Osteoblast (primary cell): ENCODE data around the gene NEK6. TPM values are rescaled to one million over a fixed set of nuclear protein-coding genes. Genes with fewer than 3 reads are reported as not detected.

Source experiments
- DNase-seq: peaks from one replicate; pipeline ENCODE4 v3.0.0; 2011; ENCODE audit warnings: low spot score, mixed read lengths; ENCODE audit not compliant: insufficient read length; ENCODE audit errors: missing footprints
- H2AFZ ChIP-seq: 2 replicates; pipeline ENCODE4 v1.6.0; 2011; ENCODE audit warnings: mild to moderate bottlenecking, low read length
- H3K27ac ChIP-seq: 2 replicates; pipeline ENCODE4 v1.5.1; 2011; ENCODE audit warnings: mild to moderate bottlenecking, low read depth, low read length, moderate library complexity
- H3K27me3 ChIP-seq: 2 replicates; pipeline ENCODE4 v1.6.0; 2012; ENCODE audit warnings: mild to moderate bottlenecking, control low read depth, inconsistent platforms, low read length, moderate library complexity; ENCODE audit not compliant: insufficient read depth
- H3K36me3 ChIP-seq: 2 replicates; pipeline ENCODE4 v1.5.1; 2011; ENCODE audit warnings: mild to moderate bottlenecking, low read length, control low read depth, moderate library complexity; ENCODE audit not compliant: insufficient read depth
- H3K4me1 ChIP-seq: 2 replicates; pipeline ENCODE4 v1.5.1; 2011; ENCODE audit warnings: mild to moderate bottlenecking, low read length, control low read depth, moderate library complexity; ENCODE audit not compliant: insufficient read depth
- H3K4me2 ChIP-seq: 2 replicates; pipeline ENCODE4 v1.6.0; 2011; ENCODE audit warnings: mild to moderate bottlenecking, low read length; ENCODE audit not compliant: insufficient read depth
- H3K4me3 ChIP-seq: fragments of 200-600 bp; sonication (generic); 3 replicates; pipeline ENCODE4 v1.5.1; 2012; ENCODE audit warnings: mild to moderate bottlenecking, low read length, inconsistent platforms; ENCODE audit not compliant: insufficient read depth
- H3K79me2 ChIP-seq: 2 replicates; pipeline ENCODE4 v1.6.0; 2012; ENCODE audit warnings: mild to moderate bottlenecking, low read length, control low read depth, inconsistent platforms; ENCODE audit not compliant: insufficient read depth
- H3K9me3 ChIP-seq: 2 replicates; pipeline ENCODE4 v1.5.1; 2011; ENCODE audit warnings: low read depth, low read length, control low read depth
- H4K20me1 ChIP-seq: 2 replicates; pipeline ENCODE4 v1.6.0; 2012; ENCODE audit warnings: mild to moderate bottlenecking, low read length, control low read depth; ENCODE audit not compliant: insufficient read depth
- CTCF ChIP-seq: IDR thresholded peaks from 2 replicates; pipeline ENCODE4 v1.5.1; 2011; ENCODE audit warnings: mild to moderate bottlenecking, low read depth, low read length, moderate library complexity; ENCODE audit errors: extremely low read depth
- total RNA-seq: library from RNA; depleted of rRNA; stranded (reverse); fragments of >200 nt; gene quantifications from 2 replicates; pipeline ENCODE4 v1.2.3, GENCODE V29; 2012

Gene NEK6
- total RNA-seq, 1 donor: 128 TPM

GRCh38 chr9:124308606-124309491 lies 51.1 kb downstream of the NEK6 start:
- H3K36me3 ChIP-seq: peaks cover 80% of the 10 kb centered on the region
- peak overlapping the region; percentile 93 for H3K27ac ChIP-seq
- no peak overlapping the region for H3K4me2 ChIP-seq
- no peak for TF ChIP-seq CTCF
- peaks cover 32% of the 10 kb centered on the region for H3K4me1 ChIP-seq
- H3K27me3 ChIP-seq: no peaks in the 10 kb centered on the region
- no peaks in the 10 kb centered on the region for H3K9me3 ChIP-seq
- no peak overlapping the region for H3K4me3 ChIP-seq
- H4K20me1 ChIP-seq: peaks cover 12% of the 10 kb centered on the region
- no peak overlapping the region for H2AFZ ChIP-seq
- peak; percentile 79 for DNase-seq
- peaks cover 95% of the 10 kb centered on the region for H3K79me2 ChIP-seq

- H3K79me2 ChIP-seq: peaks cover 92% of the 10 kb centered on the region
These were observed 51.9 kb downstream of the NEK6 start for GRCh38 chr9:124309667-124310084.

GRCh38 chr9:124311283-124311682 lies 53.5 kb downstream of the NEK6 start:
- TF ChIP-seq CTCF: no peak
- no peaks in the 10 kb centered on the region for H3K27me3 ChIP-seq
- peaks cover 92% of the 10 kb centered on the region for H3K79me2 ChIP-seq
- peaks cover 22% of the 10 kb centered on the region for H3K4me1 ChIP-seq
- H2AFZ ChIP-seq: no peak overlapping the region
- H4K20me1 ChIP-seq: peaks cover 12% of the 10 kb centered on the region
- H3K27ac ChIP-seq: peak overlapping the region; percentile 93
- DNase-seq: peak; percentile 70
- peaks cover 89% of the 10 kb centered on the region for H3K36me3 ChIP-seq
- no peaks in the 10 kb centered on the region for H3K9me3 ChIP-seq
- H3K4me3 ChIP-seq: no peak overlapping the region
- no peak overlapping the region for H3K4me2 ChIP-seq

More at GRCh38 chr9:124309667-124310084, 51.9 kb downstream of the NEK6 start:
- Histone ChIP-seq H3K9me3 (no peaks in the 10 kb centered on the region), H3K36me3 (peaks cover 78% of the 10 kb centered on the region), H3K27me3 (no peaks in the 10 kb centered on the region), H3K4me3 (no peak overlapping the region), H3K27ac (peak overlapping the region; percentile 93), H3K4me2 (peak overlapping the region; percentile 23), H2AFZ (no peak overlapping the region), H3K4me1 (peaks cover 32% of the 10 kb centered on the region), H4K20me1 (peaks cover 12% of the 10 kb centered on the region)
- TF ChIP-seq CTCF: no peak
- peak; percentile 99 for DNase-seq
